ENCODE results near the gene FPGT.

The FPGT gene

GRCh38 chr1:74180490-74180889, 17.6 kb upstream of the FPGT start:
- TF ChIP-seq POLR2AphosphoS5 (IDR thresholded peaks at IDR 0.05; ENCODE audit: low read depth, low read length) = no peak
- TF ChIP-seq TAF1 (IDR thresholded peaks at IDR 0.05; ENCODE audit: borderline replicate concordance, insufficient read depth, low read length) = no peak
- no peak for TF ChIP-seq SIN3A (IDR thresholded peaks at IDR 0.05; ENCODE audit: borderline replicate concordance, insufficient read depth, low read length)
- no peak for TF ChIP-seq FOXP2 (optimal IDR thresholded peaks at IDR 0.05; ENCODE audit: borderline replicate concordance, extremely low read depth, extremely low read length, insufficient read depth)
- no peak for TF ChIP-seq REST (IDR thresholded peaks at IDR 0.05; ENCODE audit: insufficient read depth in 1 of 2, low read depth in 2 of 2, low read length in 2 of 2)

GRCh38 chr1:74193908-74194307, 4.1 kb upstream of the FPGT start:
- no peak for TF ChIP-seq TAF1 (IDR thresholded peaks at IDR 0.05; ENCODE audit: borderline replicate concordance, insufficient read depth, low read length)
- TF ChIP-seq FOXP2 (optimal IDR thresholded peaks at IDR 0.05; ENCODE audit: borderline replicate concordance, extremely low read depth, extremely low read length, insufficient read depth) = no peak
- TF ChIP-seq POLR2AphosphoS5 (IDR thresholded peaks at IDR 0.05; ENCODE audit: low read depth, low read length) = no peak
- no peak for TF ChIP-seq REST (IDR thresholded peaks at IDR 0.05; ENCODE audit: insufficient read depth in 1 of 2, low read depth in 2 of 2, low read length in 2 of 2)
- TF ChIP-seq SIN3A (IDR thresholded peaks at IDR 0.05; ENCODE audit: borderline replicate concordance, insufficient read depth, low read length) = no peak

- no peak for TF ChIP-seq POLR2AphosphoS5 (IDR thresholded peaks at IDR 0.05; ENCODE audit: low read depth, low read length)
- no peak for TF ChIP-seq TAF1 (IDR thresholded peaks at IDR 0.05; ENCODE audit: borderline replicate concordance, insufficient read depth, low read length)
Observed at GRCh38 chr1:74195339-74195738, 2.7 kb upstream of the FPGT start.

GRCh38 chr1:74197255-74197654, 787 bp upstream of the FPGT start:
- TF ChIP-seq FOXP2 (optimal IDR thresholded peaks at IDR 0.05; ENCODE audit: borderline replicate concordance, extremely low read depth, extremely low read length, insufficient read depth) (no peak), POLR2AphosphoS5 (IDR thresholded peaks at IDR 0.05; ENCODE audit: low read depth, low read length) (no peak), SIN3A (IDR thresholded peaks at IDR 0.05; ENCODE audit: borderline replicate concordance, insufficient read depth, low read length) (no peak), REST (IDR thresholded peaks at IDR 0.05; ENCODE audit: insufficient read depth in 1 of 2, low read depth in 2 of 2, low read length in 2 of 2) (no peak), TAF1 (IDR thresholded peaks at IDR 0.05; ENCODE audit: borderline replicate concordance, insufficient read depth, low read length) (no peak)

GRCh38 chr1:74199504-74199903, 1.5 kb downstream of the FPGT start:
- no peak for TF ChIP-seq REST (IDR thresholded peaks at IDR 0.05; ENCODE audit: insufficient read depth in 1 of 2, low read depth in 2 of 2, low read length in 2 of 2)
- TF ChIP-seq TAF1 (IDR thresholded peaks at IDR 0.05; ENCODE audit: borderline replicate concordance, insufficient read depth, low read length) = no peak
- no peak for TF ChIP-seq POLR2AphosphoS5 (IDR thresholded peaks at IDR 0.05; ENCODE audit: low read depth, low read length)
- no peak for TF ChIP-seq SIN3A (IDR thresholded peaks at IDR 0.05; ENCODE audit: borderline replicate concordance, insufficient read depth, low read length)
- no peak for TF ChIP-seq FOXP2 (optimal IDR thresholded peaks at IDR 0.05; ENCODE audit: borderline replicate concordance, extremely low read depth, extremely low read length, insufficient read depth)
